A549 treated with GW870086 at 1 μM for 4 hours (cell line): ENCODE measurements around the gene OR10H5. TPM values are rescaled to one million over a fixed set of nuclear protein-coding genes. Genes with fewer than 3 reads are reported as not detected.

ENCODE experiments used
- total RNA-seq: library from RNA; stranded (reverse); fragments of 200-300 nt; extraction: Qiagen RNA extraction; gene quantifications from 5 replicates; pipeline ENCODE4 v1.2.3, GENCODE V29; 2022; ENCODE audit warnings: low read depth

Gene OR10H5, protein sequence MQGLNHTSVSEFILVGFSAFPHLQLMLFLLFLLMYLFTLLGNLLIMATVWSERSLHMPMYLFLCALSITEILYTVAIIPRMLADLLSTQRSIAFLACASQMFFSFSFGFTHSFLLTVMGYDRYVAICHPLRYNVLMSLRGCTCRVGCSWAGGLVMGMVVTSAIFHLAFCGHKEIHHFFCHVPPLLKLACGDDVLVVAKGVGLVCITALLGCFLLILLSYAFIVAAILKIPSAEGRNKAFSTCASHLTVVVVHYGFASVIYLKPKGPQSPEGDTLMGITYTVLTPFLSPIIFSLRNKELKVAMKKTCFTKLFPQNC
- not detected in 5 replicates for total RNA-seq

GRCh38 chr19:15787611-15788155, at the start of gene OR10H5:
Gene OR10H5 (plus strand): TSS chr19:15787661. CDS start chr19:15794049, 6,388 bp downstream.

GRCh38 chr19:15737722-15738121, 49.7 kb upstream of the OR10H5 start, which contains the start of gene OR10H3:
Gene OR10H3 (plus strand): TSS chr19:15737985. CDS start chr19:15741393, 3,408 bp downstream.

GRCh38 chr19:15815306-15815705, 27.8 kb downstream of the OR10H5 start, which contains the start of gene OR10H1:
Gene OR10H1 (minus strand): TSS chr19:15815664. CDS start chr19:15808037, 7,627 bp downstream.

Other genes with a start within 250 kb of the OR10H5 start
- gene CYP4F8, start 172.4 kb upstream of the OR10H5 start, total RNA-seq: not detected in 5 replicates
- 2.3 to 3.9 TPM (median 3.4 TPM) in 5 replicates for gene CYP4F3, start 146.8 kb upstream of the OR10H5 start, total RNA-seq
- gene CYP4F12, start 114.6 kb upstream of the OR10H5 start, total RNA-seq: 1.9 to 3.2 TPM (median 2.2 TPM) in 5 replicates
- not detected in 5 replicates for gene OR10H2, start 59.6 kb upstream of the OR10H5 start, total RNA-seq
- gene OR10H3, start 49.7 kb upstream of the OR10H5 start, total RNA-seq: not detected in 5 replicates
- not detected in 5 replicates for gene OR10H1, start 28.0 kb downstream of the OR10H5 start, total RNA-seq
- gene CYP4F2, start 110.4 kb downstream of the OR10H5 start, total RNA-seq: 0.08 to 0.49 TPM (median 0.30 TPM) in 4 of 5 replicates, not detected in the other
- 5.1 to 7.4 TPM (median 5.1 TPM) in 5 replicates for gene CYP4F11, start 146.9 kb downstream of the OR10H5 start, total RNA-seq
- not detected in 5 replicates for gene OR10H4, start 161.3 kb downstream of the OR10H5 start, total RNA-seq